Measurements from ENCODE around the gene MSANTD3.

MSANTD3 gene

DNA sequence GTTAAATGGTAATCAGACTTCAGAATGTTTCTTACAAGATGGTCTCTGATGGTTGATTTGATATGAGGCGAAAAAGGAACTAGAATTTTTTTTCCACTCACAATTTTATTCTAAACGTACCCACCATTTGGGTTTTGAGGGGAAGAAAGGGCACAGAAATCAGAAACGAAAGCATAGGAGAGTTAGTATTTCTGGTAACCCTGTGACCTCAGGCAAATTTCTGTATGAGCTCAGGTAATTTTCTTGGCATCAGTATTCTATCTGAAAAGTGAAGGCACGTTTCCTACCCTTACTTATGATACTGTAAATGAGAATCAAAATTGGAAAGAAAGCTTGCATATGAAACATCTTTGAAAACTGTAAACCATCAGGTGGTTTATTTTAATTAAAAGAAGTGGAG lies 72.5 kb downstream of the MSANTD3 start:
- H3K9me3 ChIP-seq: no peaks in the 10 kb centered on the region
- H3K27me3 ChIP-seq: no peaks in the 10 kb centered on the region
- H3K27ac ChIP-seq: no peak overlapping the region
- H3K36me3 ChIP-seq: no peaks in the 10 kb centered on the region
- TF ChIP-seq, protein P1, sequence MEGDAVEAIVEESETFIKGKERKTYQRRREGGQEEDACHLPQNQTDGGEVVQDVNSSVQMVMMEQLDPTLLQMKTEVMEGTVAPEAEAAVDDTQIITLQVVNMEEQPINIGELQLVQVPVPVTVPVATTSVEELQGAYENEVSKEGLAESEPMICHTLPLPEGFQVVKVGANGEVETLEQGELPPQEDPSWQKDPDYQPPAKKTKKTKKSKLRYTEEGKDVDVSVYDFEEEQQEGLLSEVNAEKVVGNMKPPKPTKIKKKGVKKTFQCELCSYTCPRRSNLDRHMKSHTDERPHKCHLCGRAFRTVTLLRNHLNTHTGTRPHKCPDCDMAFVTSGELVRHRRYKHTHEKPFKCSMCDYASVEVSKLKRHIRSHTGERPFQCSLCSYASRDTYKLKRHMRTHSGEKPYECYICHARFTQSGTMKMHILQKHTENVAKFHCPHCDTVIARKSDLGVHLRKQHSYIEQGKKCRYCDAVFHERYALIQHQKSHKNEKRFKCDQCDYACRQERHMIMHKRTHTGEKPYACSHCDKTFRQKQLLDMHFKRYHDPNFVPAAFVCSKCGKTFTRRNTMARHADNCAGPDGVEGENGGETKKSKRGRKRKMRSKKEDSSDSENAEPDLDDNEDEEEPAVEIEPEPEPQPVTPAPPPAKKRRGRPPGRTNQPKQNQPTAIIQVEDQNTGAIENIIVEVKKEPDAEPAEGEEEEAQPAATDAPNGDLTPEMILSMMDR (IDR thresholded peaks at IDR 0.05): no peak
- no peaks in the 10 kb centered on the region for H3K4me1 ChIP-seq (ENCODE audit: control insufficient read depth in 1 of 2, insufficient read depth in 1 of 2, low read depth in 1 of 2, low read length in 1 of 2)
- H3K4me3 ChIP-seq (ENCODE audit: low read depth in 1 of 2, low read length in 1 of 2): no peak overlapping the region

DNA sequence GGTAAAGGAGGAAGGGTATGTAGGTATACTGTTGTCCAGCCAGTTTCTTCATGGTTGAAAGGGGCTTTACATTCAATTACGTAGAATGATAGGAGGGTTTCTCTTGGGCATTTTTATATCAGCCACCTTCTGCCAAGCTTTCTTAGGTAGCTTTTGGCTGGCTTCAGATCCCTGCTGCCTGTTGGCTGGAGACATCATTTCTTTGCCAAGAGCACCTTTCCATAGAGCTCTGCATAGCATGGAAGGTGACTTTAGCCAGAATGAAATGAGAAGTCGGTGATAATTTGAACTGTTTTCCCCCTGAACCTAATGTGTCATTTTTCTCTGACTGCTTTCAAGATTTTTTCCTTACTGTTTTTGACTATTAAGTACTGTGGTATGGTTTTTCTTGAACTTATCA lies 72.9 kb downstream of the MSANTD3 start:
- H3K36me3 ChIP-seq: no peaks in the 10 kb centered on the region
- H3K27me3 ChIP-seq: no peaks in the 10 kb centered on the region
- TF ChIP-seq, protein P1 (IDR thresholded peaks at IDR 0.05): no peak
- H3K4me3 ChIP-seq (ENCODE audit: low read depth in 1 of 2, low read length in 1 of 2): no peak overlapping the region
- no peak overlapping the region for H3K27ac ChIP-seq
- H3K9me3 ChIP-seq: no peaks in the 10 kb centered on the region
- no peaks in the 10 kb centered on the region for H3K4me1 ChIP-seq (ENCODE audit: control insufficient read depth in 1 of 2, insufficient read depth in 1 of 2, low read depth in 1 of 2, low read length in 1 of 2)

Data from neutrophil (primary cell).